Esophagus mucosa (tissue), 1 donor: ENCODE measurements around the gene MYOD1. TPM values are rescaled to one million over a fixed set of nuclear protein-coding genes. Genes with fewer than 3 reads are reported as not detected.
A peak's percentile ranks its signal among the peaks of the same experiment; 100 is the strongest.

ENCODE experiments used
- ATAC-seq: fragments of 200-7000 bp; cut with Tn5 transposase; one replicate; pipeline ENCODE4 v1.9.1; 2020
- total RNA-seq: library from RNA; stranded (reverse); gene quantifications from one replicate; pipeline ENCODE4 v1.2.4, GENCODE V29; 2023
- donor health status: DM: yes; HTN: yes; CAD: no.

MYOD1 gene
- total RNA-seq, 1 donor from 2014 or later: not detected

GRCh38 chr11:17750013-17750800 is 30.8 kb downstream of the MYOD1 start:
- ATAC-seq: no peak

DNA sequence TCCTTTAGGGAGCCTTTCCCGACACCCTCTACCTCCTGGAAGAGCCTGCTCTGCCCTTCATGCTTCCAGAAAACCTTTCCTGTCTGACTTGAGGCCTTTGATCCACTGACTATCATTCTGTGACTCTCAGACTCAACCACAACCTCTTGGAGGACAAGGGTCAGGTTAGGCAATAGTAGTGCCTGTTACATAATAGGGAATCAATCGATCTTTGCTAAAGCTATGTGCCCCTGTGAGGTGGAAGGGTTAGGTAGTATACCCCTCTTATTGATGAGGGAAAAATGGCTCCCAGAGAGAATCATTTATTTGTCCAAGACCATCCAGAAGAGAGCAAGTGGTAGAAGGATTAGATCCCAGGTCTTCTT is 31.4 kb downstream of the MYOD1 start:
- no peak for ATAC-seq

- ATAC-seq: no peak
Observed at GRCh38 chr11:17751558-17751957, 32.2 kb downstream of the MYOD1 start.

GRCh38 chr11:17752144-17752543 is 32.8 kb downstream of the MYOD1 start:
- no peak for ATAC-seq

DNA sequence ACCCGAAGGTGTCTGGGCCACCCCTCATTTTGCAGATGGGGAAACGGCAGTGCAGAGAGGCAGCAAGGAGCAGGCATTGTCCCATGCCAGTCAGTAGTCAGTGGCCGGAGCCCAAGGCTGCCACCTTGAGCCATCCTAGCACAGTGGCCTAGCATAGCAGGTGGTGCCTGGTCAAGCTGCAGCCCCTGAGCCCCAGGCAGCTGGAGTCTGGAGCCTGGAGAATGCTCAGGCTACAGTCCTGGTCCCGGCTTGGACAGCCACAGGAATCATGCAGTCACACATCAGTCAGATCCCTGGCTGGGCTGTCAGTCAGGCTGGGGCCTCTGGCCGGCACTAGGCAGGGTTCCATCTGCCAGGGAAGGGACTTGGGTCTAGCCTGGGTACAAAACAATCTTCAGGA is 33.8 kb downstream of the MYOD1 start:
- no peak for ATAC-seq

DNA sequence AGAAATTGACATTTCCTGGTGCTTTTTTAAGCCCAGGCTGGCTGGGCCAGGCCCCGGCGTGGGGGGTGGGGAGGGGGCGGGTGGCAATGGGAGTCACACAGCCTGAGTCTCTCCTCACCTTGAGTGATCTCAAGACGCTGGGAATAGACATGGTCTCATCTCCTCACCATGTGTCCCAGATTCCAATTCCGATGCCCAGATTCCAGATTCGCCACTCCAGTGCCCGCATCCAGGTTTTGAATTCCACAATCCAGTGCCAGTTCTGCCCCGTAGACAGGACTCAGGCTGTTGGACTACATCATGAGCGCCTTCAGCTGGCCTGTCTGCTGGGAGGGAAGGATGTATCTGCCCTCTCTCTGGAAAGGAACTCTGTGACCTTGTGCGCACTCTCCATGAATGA is 34.3 kb downstream of the MYOD1 start:
- no peak for ATAC-seq

DNA sequence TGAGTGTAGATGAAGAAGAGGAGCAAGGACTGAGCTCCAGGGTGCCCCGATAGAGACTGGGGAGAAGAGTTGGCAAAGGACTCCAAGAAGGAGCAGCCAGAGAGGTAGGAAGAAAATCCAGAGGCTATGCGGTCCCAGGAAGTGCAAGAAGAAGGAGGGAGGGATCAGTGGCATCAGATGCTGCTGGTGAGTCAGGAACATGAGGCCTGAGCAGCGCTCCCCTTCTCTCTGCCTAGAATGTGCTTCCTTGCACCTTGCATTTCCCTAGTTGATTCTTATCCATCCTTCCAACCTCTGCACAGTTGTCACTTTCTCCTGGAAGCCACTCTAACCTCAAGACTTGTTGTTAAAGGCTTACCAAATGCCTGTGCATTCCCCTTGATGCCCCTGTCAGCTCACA is 36.5 kb downstream of the MYOD1 start:
- no peak for ATAC-seq

- peak; percentile 56 for ATAC-seq
Observed at GRCh38 chr11:17760102-17761029, 41.0 kb downstream of the MYOD1 start.

GRCh38 chr11:17762309-17762974 is 43.1 kb downstream of the MYOD1 start:
- ATAC-seq: peak; percentile 63

DNA sequence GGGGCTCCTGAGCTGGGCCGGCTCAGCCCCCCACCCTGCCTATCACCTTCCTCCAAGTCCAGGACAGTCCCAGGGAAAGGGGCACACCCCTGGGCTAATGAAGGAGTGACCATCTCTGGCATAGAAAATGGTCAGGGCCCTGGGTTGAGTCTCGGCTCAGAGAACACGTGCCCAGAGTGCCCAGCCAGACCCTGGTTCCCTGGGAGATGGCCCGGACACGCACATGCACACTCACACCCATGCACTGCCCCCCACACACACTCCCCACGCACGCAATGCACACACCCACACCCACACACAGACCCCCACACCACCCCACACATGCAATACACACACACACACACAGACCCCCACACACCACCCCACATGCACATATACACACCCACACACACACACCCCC is 43.9 kb downstream of the MYOD1 start:
- ATAC-seq: no peak

DNA sequence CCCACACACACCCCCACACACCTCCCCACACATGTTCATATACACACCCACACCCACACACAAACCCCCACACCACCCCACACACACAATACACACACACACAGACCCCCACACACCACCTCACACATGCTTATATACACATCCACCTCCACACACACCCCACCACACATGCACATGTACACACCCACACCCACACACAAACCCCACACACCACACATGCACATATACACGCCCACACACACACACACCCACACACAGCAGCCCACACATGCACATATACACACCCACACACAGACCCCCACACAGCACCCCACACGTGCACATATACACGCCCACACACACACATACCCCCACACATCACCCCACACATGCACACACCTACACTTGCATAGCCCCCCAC is 44.3 kb downstream of the MYOD1 start:
- ATAC-seq: no peak

- ATAC-seq: no peak
Observed at GRCh38 chr11:17764446-17765218, 45.3 kb downstream of the MYOD1 start.

GRCh38 chr11:17765356-17766072 is 46.1 kb downstream of the MYOD1 start:
- no peak for ATAC-seq

DNA sequence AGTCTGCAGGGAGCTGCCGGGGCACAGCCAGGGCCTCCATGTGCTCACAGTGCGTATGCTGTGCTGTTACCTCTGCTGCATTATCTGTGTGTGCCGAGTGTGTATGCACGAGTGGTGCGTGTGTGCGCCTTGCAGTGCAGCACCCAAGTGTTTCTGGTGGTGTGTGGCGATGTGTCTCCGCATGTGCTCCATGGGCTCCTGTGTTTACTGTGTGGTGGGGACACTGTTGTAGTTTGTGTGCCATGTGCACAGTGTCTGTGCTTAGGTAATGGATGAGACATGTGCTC is 46.6 kb downstream of the MYOD1 start:
- ATAC-seq: no peak

- no peak for ATAC-seq
Observed at GRCh38 chr11:17766590-17766989, 47.2 kb downstream of the MYOD1 start.

DNA sequence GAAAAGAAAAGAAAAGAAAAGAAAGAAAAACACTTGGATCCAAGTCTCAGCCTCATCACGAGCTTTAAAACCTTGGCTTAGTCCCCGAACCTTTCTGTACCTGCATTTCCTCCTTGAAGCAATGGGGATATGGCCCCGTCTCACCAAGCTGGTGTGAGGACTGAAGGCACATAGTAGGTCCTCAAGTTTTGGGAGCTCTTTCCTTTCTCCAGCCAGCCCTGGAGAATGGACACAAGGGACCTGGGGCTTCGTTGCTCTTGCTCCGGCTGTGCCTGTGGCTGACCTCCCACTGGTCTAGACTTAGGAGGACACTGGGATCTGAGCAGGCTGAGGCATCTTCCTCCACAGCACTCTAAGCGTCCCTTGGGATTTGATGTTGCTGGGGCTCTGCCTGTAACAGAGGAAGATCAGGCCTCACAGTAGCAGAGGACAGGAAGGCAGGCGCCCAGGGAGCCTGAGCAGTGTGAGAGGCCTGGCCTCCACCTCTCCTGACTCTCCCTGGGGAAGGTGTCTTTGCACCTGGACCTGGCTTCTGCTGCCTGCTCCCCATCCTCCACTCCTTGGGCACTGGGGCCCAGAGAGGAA is 48.0 kb downstream of the MYOD1 start:
- ATAC-seq: no peak

DNA sequence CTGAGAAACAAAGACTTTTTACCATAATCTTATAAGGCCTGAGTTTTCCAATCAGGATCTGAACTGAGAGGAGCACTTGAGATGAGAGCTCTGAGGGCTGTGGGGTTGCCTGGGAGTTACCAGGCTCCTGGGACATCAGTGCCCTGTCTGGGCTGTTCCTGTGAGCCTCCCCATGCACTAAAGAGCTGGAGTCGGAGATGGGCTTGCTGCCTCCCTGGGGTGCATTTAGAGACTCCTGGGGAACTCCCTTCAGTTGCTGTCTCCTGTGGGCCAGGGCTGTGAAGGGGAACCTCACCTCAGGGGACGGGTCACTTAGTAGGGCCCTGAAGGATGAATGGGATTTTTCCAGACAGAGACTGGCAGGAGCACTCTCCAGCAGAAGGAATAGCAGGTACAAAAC is 48.5 kb downstream of the MYOD1 start:
- no peak for ATAC-seq

- no peak for ATAC-seq
Observed at GRCh38 chr11:17768547-17768946, 49.2 kb downstream of the MYOD1 start.

GRCh38 chr11:17769218-17769617 is 49.8 kb downstream of the MYOD1 start:
- ATAC-seq: no peak

GRCh38 chr11:17770048-17770652 is 50.8 kb downstream of the MYOD1 start:
- peak; percentile 58 for ATAC-seq

- ATAC-seq: no peak
Observed at GRCh38 chr11:17770917-17771316, 51.5 kb downstream of the MYOD1 start.
